Epithelial cell of proximal tubule (primary cell): Measurements from ENCODE around the gene PTPRU. TPM values are rescaled to one million over a fixed set of nuclear protein-coding genes. Genes with fewer than 3 reads are reported as not detected.

Experiments used
- DNase-seq: peaks from one replicate; pipeline ENCODE4 v3.0.0-alpha.2; 2011; ENCODE audit warnings: low read depth
- H3K4me3 ChIP-seq: 2 replicates; pipeline ENCODE4 v1.5.1; 2011; ENCODE audit warnings: low read depth, mild to moderate bottlenecking, low read length
- CTCF ChIP-seq: conservative IDR thresholded peaks from 2 replicates; pipeline ENCODE4 v1.5.1; 2012; ENCODE audit warnings: low read depth, mild to moderate bottlenecking, low read length
- total RNA-seq: library from RNA; depleted of rRNA; stranded (reverse); fragments of >200 nt; gene quantifications from 2 replicates; pipeline ENCODE4 v1.2.3, GENCODE V29; 2015

Gene PTPRU
- total RNA-seq, 1 donor from 2014 or later, result 44.7 TPM

GRCh38 chr1:29320156-29320940 is 84.0 kb downstream of the PTPRU start:
- no peak for TF ChIP-seq CTCF
- no peak for DNase-seq
- no peak overlapping the region for H3K4me3 ChIP-seq

GRCh38 chr1:29321176-29321575 is 84.9 kb downstream of the PTPRU start:
- TF ChIP-seq CTCF, result no peak

GRCh38 chr1:29322147-29322694 is 85.9 kb downstream of the PTPRU start:
- H3K4me3 ChIP-seq, result no peak overlapping the region
- no peak for DNase-seq

More at GRCh38 chr1:29321176-29321575, 84.9 kb downstream of the PTPRU start:
- no peak overlapping the region for H3K4me3 ChIP-seq
- no peak for DNase-seq

GRCh38 chr1:29322861-29323585 is 86.7 kb downstream of the PTPRU start:
- DNase-seq, result no peak
- no peak overlapping the region for H3K4me3 ChIP-seq
- no peak for TF ChIP-seq CTCF

More at GRCh38 chr1:29322147-29322694, 85.9 kb downstream of the PTPRU start:
- no peak for TF ChIP-seq CTCF

GRCh38 chr1:29323636-29324035 is 87.3 kb downstream of the PTPRU start:
- no peak for DNase-seq
- no peak overlapping the region for H3K4me3 ChIP-seq
- TF ChIP-seq CTCF, result no peak

GRCh38 chr1:29324202-29324601 is 87.9 kb downstream of the PTPRU start:
- no peak overlapping the region for H3K4me3 ChIP-seq
- TF ChIP-seq CTCF, result no peak
- no peak for DNase-seq
